ENCODE measurements around the gene PIKFYVE.
"Not testable (repeated sequence)": the region's sequence is repeated elsewhere in the genome, so short reads cannot be mapped to it uniquely, and the experiment has no call there.

Gene PIKFYVE

DNA sequence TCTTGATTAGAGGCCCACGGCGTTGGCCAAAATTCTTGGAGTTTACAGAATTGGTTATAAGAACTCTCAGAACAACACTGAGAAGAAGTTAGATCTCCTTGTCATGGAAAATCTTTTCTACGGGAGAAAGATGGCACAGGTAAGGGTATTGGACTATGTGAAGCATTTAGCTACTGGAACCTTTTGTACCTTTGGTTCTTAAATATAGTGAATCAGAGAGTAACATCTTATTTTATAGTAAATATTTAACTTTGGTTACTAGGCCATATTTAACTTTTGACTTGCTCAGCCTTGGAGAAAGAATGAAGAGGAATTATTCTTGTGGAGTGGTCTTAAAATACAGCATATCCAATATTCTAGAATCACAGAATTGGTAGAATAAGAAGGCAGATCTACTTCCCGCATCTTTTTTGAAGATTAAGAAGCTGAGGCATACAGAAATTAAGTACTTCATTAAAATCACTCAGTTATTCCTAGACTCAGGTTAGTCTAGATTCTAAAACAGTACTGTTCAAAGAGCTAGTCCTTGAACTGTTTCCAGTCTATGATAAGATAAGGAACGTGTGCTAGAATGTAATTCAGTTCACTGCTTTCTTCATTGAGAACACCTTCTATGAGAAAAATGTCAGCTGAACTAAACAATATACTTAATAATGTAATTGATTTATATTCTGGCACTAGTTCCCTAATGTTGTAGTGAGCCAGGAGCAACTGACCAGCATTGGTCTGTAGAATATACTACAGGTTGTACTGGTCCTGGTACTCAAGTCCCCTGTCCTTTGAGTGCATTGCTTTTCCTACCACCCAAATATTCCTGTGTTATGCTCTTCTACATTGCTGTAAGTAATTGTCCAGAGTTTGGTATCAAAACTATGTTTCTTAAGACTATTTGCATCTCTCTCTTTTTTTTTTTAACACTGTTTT lies 86.9 kb downstream of the PIKFYVE start (continued):
- TF ChIP-seq ZNF830 (tag by site-specific recombination; IDR thresholded peaks at IDR 0.05; ENCODE audit: low read depth): no peak
- TF ChIP-seq, protein P1, sequence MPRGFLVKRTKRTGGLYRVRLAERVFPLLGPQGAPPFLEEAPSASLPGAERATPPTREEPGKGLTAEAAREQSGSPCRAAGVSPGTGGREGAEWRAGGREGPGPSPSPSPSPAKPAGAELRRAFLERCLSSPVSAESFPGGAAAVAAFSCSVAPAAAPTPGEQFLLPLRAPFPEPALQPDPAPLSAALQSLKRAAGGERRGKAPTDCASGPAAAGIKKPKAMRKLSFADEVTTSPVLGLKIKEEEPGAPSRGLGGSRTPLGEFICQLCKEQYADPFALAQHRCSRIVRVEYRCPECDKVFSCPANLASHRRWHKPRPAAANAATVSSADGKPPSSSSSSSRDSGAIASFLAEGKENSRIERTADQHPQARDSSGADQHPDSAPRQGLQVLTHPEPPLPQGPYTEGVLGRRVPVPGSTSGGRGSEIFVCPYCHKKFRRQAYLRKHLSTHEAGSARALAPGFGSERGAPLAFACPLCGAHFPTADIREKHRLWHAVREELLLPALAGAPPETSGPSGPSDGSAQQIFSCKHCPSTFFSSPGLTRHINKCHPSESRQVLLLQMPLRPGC (tag by site-specific recombination; IDR thresholded peaks at IDR 0.05): no peak
- no peak for TF ChIP-seq ZNF473 (tag by site-specific recombination; IDR thresholded peaks at IDR 0.05)
- TF ChIP-seq MEIS1 (CRISPR knock-in tag; IDR thresholded peaks at IDR 0.05; ENCODE audit: borderline replicate concordance): no peak
- TF ChIP-seq TRIM28 (IDR thresholded peaks at IDR 0.05; ENCODE audit: borderline replicate concordance, low read length): no peak

DNA sequence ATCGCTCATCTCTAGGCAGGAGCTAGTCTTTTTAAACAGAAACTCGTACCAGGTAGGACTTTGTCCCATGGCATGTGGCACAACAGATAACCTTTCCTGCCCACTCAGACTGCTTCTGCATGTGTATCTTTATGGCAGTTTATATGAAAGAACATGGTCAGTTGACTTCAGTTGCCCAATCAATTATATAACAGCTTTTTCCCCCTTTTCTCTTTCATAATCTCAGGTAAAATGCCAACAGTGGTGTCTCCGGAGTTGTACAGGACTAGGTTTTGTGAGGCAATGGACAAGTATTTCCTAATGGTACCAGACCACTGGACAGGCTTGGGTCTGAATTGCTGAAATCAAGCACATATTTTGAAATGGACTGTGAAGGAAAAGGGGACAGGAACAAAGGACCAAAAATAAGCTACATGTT lies 88.9 kb downstream of the PIKFYVE start:
- no peak for TF ChIP-seq ZNF521 (tag by site-specific recombination; IDR thresholded peaks at IDR 0.05)
- no peak for TF ChIP-seq SP2 (tag by site-specific recombination; IDR thresholded peaks at IDR 0.05)
- TF ChIP-seq ZNF133 (tag by site-specific recombination; IDR thresholded peaks at IDR 0.05): no peak
- no peak overlapping the region for H3K27ac ChIP-seq (ENCODE audit: extremely low read depth, low read depth, low read length)
- H3K4me1 ChIP-seq (ENCODE audit: control insufficient read depth, insufficient read depth, low read length): no peaks in the 10 kb centered on the region
- CTCF ChIA-PET: no interaction called here
- peaks cover 42 to 60% of the 10 kb centered on the region in 2 experiments; a peak in 2 of 3 replicates for H3K36me3 ChIP-seq (ENCODE audit: control insufficient read depth in 2 of 2, insufficient read depth in 1 of 2, low read length in 2 of 2)
- no peak overlapping the region for H3K4me3 ChIP-seq (ENCODE audit: low read depth, low read length)
- no peaks in the 10 kb centered on the region for H3K9me3 ChIP-seq (ENCODE audit: control insufficient read depth, insufficient read depth, low read depth, low read length)
- POLR2A ChIA-PET: no interaction called here

DNA sequence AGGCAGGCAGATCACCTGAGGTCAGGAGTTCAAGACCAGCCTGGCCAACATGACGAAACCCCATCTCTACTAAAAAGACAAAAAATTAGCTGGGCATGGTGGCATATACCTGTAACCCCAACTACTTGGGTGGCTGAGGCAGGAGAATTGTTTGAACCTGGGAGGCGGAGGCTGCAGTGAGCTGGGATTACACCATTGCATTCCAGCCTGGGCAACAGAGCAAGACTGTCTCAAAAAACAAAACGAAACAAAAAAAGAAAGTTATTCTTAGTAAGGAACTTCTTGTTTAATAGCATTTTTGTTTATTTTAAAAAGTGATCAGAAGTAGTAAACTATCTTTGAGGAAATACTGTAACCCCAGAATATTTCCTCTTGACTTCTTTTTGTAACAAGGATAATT lies 90.4 kb downstream of the PIKFYVE start:
- H3K36me3 ChIP-seq (ENCODE audit: control insufficient read depth in 2 of 2, insufficient read depth in 1 of 2, low read length in 2 of 2): peaks cover 31 to 49% of the 10 kb centered on the region in 2 experiments; a peak in 2 of 3 replicates
- POLR2A ChIA-PET; H3K27ac ChIP-seq (ENCODE audit: extremely low read depth, low read depth, low read length); H3K4me3 ChIP-seq (ENCODE audit: low read depth, low read length); H3K9me3 ChIP-seq (ENCODE audit: control insufficient read depth, insufficient read depth, low read depth, low read length); CTCF ChIA-PET; H3K4me1 ChIP-seq (ENCODE audit: control insufficient read depth, insufficient read depth, low read length): not testable (repeated sequence)

GRCh38 chr2:208356846-208357574 lies 91.0 kb downstream of the PIKFYVE start:
- ChIA-PET POLR2A (no interaction called here), CTCF (interaction anchor here (0.8 kb wide), 1 partner anchor 255 kb away, joined by 3 read pairs; no protein-coding TSS in a partner anchor)
- no peaks in the 10 kb centered on the region for H3K9me3 ChIP-seq (ENCODE audit: control insufficient read depth, insufficient read depth, low read depth, low read length)
- H3K36me3 ChIP-seq (ENCODE audit: control insufficient read depth in 2 of 2, insufficient read depth in 1 of 2, low read length in 2 of 2): peaks cover 25 to 43% of the 10 kb centered on the region in 2 experiments; a peak in 2 of 3 replicates
- TF ChIP-seq TRIM28 (IDR thresholded peaks at IDR 0.05; ENCODE audit: borderline replicate concordance, low read length) (no peak), ZNF426 (tag by site-specific recombination; IDR thresholded peaks at IDR 0.05) (no peak), ZNF692 (tag by site-specific recombination; IDR thresholded peaks at IDR 0.05) (no peak), ZNF214 (tag by site-specific recombination; IDR thresholded peaks at IDR 0.05; ENCODE audit: borderline replicate concordance) (no peak), PRDM1 (tag by site-specific recombination; IDR thresholded peaks at IDR 0.05) (no peak), ZNF473 (tag by site-specific recombination; IDR thresholded peaks at IDR 0.05) (no peak), GLI4 (tag by site-specific recombination; IDR thresholded peaks at IDR 0.05) (no peak)
- TF ChIP-seq, protein P2, sequence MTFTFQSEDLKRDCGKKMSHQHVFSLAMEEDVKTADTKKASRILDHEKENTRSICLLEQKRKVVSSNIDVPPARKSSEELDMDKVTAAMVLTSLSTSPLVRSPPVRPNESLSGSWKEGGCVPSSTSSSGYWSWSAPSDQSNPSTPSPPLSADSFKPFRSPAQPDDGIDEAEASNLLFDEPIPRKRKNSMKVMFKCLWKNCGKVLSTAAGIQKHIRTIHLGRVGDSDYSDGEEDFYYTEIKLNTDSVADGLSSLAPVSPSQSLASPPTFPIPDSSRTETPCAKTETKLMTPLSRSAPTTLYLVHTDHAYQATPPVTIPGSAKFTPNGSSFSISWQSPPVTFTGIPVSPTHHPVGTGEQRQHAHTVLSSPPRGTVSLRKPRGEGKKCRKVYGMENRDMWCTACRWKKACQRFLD (tag by site-specific recombination; IDR thresholded peaks at IDR 0.05): no peak
- TF ChIP-seq, protein P3, sequence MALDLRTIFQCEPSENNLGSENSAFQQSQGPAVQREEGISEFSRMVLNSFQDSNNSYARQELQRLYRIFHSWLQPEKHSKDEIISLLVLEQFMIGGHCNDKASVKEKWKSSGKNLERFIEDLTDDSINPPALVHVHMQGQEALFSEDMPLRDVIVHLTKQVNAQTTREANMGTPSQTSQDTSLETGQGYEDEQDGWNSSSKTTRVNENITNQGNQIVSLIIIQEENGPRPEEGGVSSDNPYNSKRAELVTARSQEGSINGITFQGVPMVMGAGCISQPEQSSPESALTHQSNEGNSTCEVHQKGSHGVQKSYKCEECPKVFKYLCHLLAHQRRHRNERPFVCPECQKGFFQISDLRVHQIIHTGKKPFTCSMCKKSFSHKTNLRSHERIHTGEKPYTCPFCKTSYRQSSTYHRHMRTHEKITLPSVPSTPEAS (tag by site-specific recombination; IDR thresholded peaks at IDR 0.05): no peak
- no peak overlapping the region for H3K27ac ChIP-seq (ENCODE audit: extremely low read depth, low read depth, low read length)
- no peak overlapping the region for H3K4me3 ChIP-seq (ENCODE audit: low read depth, low read length)
- H3K4me1 ChIP-seq (ENCODE audit: control insufficient read depth, insufficient read depth, low read length): no peaks in the 10 kb centered on the region
